Keratinocyte (primary cell): ENCODE measurements around the gene KRT81. TPM values are rescaled to one million over a fixed set of nuclear protein-coding genes. Genes with fewer than 3 reads are reported as not detected.

ENCODE experiments used
- DNase-seq: peaks from one replicate; pipeline ENCODE4 v3.0.0-alpha.2; 2011; ENCODE audit warnings: low read depth, missing footprints, low spot score
- FAIRE-seq: peaks from 2 replicates; lab custom pipeline; 2011; peaks lifted over from hg19 to GRCh38; lab: Jason Lieb, UNC
- H2AFZ ChIP-seq: 2 replicates; pipeline ENCODE4 v1.6.0; 2012; ENCODE audit warnings: low read length, control low read depth, inconsistent platforms; ENCODE audit not compliant: control insufficient read depth
- H3K27ac ChIP-seq: 2 replicates; pipeline ENCODE4 v1.5.1; 2011; ENCODE audit warnings: low read length; ENCODE audit not compliant: control insufficient read depth, insufficient read depth
- H3K27me3 ChIP-seq: 3 replicates; pipeline ENCODE4 v1.6.0; 2011; ENCODE audit warnings: low read length; ENCODE audit not compliant: control insufficient read depth, insufficient read depth; ENCODE audit errors: extremely low read depth
- H3K36me3 ChIP-seq, 2 experiments: 2 replicates in 1 of 2; 3 replicates in 1 of 2; pipeline ENCODE4 v1.5.1; 2011; ENCODE audit warnings: low read length in 2 of 2, mild to moderate bottlenecking in 1 of 2; ENCODE audit not compliant: control insufficient read depth in 2 of 2, insufficient read depth in 2 of 2; ENCODE audit errors: extremely low read depth in 1 of 2
- H3K4me1 ChIP-seq: 3 replicates; pipeline ENCODE4 v1.5.1; 2011; ENCODE audit warnings: low read length; ENCODE audit not compliant: control insufficient read depth, insufficient read depth; ENCODE audit errors: extremely low read depth
- H3K4me2 ChIP-seq: 3 replicates; pipeline ENCODE4 v1.6.0; 2011; ENCODE audit warnings: low read depth, low read length; ENCODE audit not compliant: control insufficient read depth, insufficient read depth; ENCODE audit errors: extremely low read depth
- H3K4me3 ChIP-seq, 3 experiments: fragments of 200-600 bp in 1 of 3; sonication (generic) in 1 of 3; 2 replicates in 2 of 3; 3 replicates in 1 of 3; pipeline ENCODE4 v1.5.1; 2011 to 2016; ENCODE audit warnings: low read length in 3 of 3, mild to moderate bottlenecking in 3 of 3, control low read depth in 2 of 3, inconsistent platforms in 1 of 3, low read depth in 1 of 3, mixed read lengths in 1 of 3, mixed run types in 1 of 3, moderate library complexity in 1 of 3; ENCODE audit not compliant: control insufficient read depth in 2 of 3, insufficient read depth in 2 of 3; ENCODE audit errors: extremely low read depth in 1 of 3
- H3K79me2 ChIP-seq: 2 replicates; pipeline ENCODE4 v1.6.0; 2012; ENCODE audit warnings: low read length; ENCODE audit not compliant: control insufficient read depth, insufficient read depth
- H3K9ac ChIP-seq: 3 replicates; pipeline ENCODE4 v1.6.0; 2011; ENCODE audit warnings: low read length; ENCODE audit not compliant: control insufficient read depth, insufficient read depth; ENCODE audit errors: extremely low read depth
- H3K9me1 ChIP-seq: 3 replicates; pipeline ENCODE4 v1.6.0; 2011; ENCODE audit warnings: low read length; ENCODE audit not compliant: control insufficient read depth, insufficient read depth; ENCODE audit errors: extremely low read depth
- H3K9me3 ChIP-seq: 2 replicates; pipeline ENCODE4 v1.5.1; 2012; ENCODE audit warnings: low read depth, low read length; ENCODE audit not compliant: control insufficient read depth
- H4K20me1 ChIP-seq: 3 replicates; pipeline ENCODE4 v1.6.0; 2011; ENCODE audit warnings: low read length; ENCODE audit not compliant: control insufficient read depth, insufficient read depth; ENCODE audit errors: extremely low read depth
- CTCF ChIP-seq, 3 experiments: IDR thresholded peaks in 1 of 3; conservative IDR thresholded peaks in 1 of 3; optimal IDR thresholded peaks in 1 of 3; 2 replicates in 2 of 3; 3 replicates in 1 of 3; pipeline versions ENCODE3 to v1.5.1; 2011; ENCODE audit warnings: low read length in 3 of 3, mild to moderate bottlenecking in 3 of 3, moderate library complexity in 2 of 3, control low read depth in 1 of 3, inconsistent platforms in 1 of 3; ENCODE audit not compliant: insufficient read depth in 2 of 3; ENCODE audit errors: extremely low read depth in 1 of 3
- EZH2 ChIP-seq: IDR thresholded peaks from one replicate; pipeline ENCODE4 v1.6.1; 2012; ENCODE audit warnings: inconsistent platforms, mild to moderate bottlenecking, low read length, moderate library complexity
- dilution Hi-C: fragments of 300-500 bp; cut with MboI; formaldehyde crosslinking; loops from one replicate; pipeline ENCODE4 v1.7.0; 2020; ENCODE audit warnings: low sequenced_read_pairs; ENCODE audit not compliant: extremely low pct_ligation_motif_present
- polyA plus RNA-seq, 5 experiments: library from polyadenylated mRNA; depleted of rRNA in 3 of 5; stranded (reverse) in 3 of 5; stranded (forward) in 1 of 5; unstranded in 1 of 5; fragments of >200 nt; gene quantifications; 1 replicate in 1 of 5; 2 replicates in 3 of 5; 3 replicates in 1 of 5; pipeline versions ENCODE4 v1.2.1 to v1.2.3, GENCODE V29; 2011 to 2012; ENCODE audit warnings: missing spikeins in 2 of 5, low read depth in 1 of 5, low replicate concordance in 1 of 5

The KRT81 gene
- polyA plus RNA-seq, 1 donor (not counting 4 experiments of a cell fraction or from before 2014, with no cell fraction given), result 0.03 TPM

- Histone ChIP-seq H3K27ac (no peak overlapping the region), H3K27me3 (peaks cover 6% of the 10 kb centered on the region), H2AFZ (no peak overlapping the region), H3K9ac (no peak overlapping the region), H3K36me3 (no peaks in the 10 kb centered on the region), H3K4me2 (no peak overlapping the region), H3K79me2 (no peaks in the 10 kb centered on the region), H3K9me1 (no peaks in the 10 kb centered on the region), H3K4me1 (no peaks in the 10 kb centered on the region), H4K20me1 (no peaks in the 10 kb centered on the region), H3K9me3 (no peaks in the 10 kb centered on the region), H3K4me3 (no peak overlapping the region)
- DNase-seq, result no peak
- no peak for FAIRE-seq
- TF ChIP-seq CTCF (optimal IDR thresholded peaks at IDR 0.05 in 1 of 3, IDR thresholded peaks at IDR 0.05 in 1 of 3, conservative IDR thresholded peaks at IDR 0.05 in 1 of 3; ENCODE audit: extremely low read depth in 1 of 3, insufficient read depth in 2 of 3, low read length in 3 of 3) (no peak), EZH2 (no peak)
- dilution Hi-C loops, result no loop called here
These were observed 4.3 kb upstream of the KRT81 start for GRCh38 chr12:52295663-52296062.

GRCh38 chr12:52294803-52295202, 3.5 kb upstream of the KRT81 start:
- no peaks in the 10 kb centered on the region for H3K9me3 ChIP-seq
- H3K4me3 ChIP-seq, result no peak overlapping the region
- H3K27ac ChIP-seq, result no peak overlapping the region
- no peaks in the 10 kb centered on the region for H3K79me2 ChIP-seq
- H2AFZ ChIP-seq, result no peak overlapping the region
- H3K36me3 ChIP-seq, result no peaks in the 10 kb centered on the region
- no peaks in the 10 kb centered on the region for H4K20me1 ChIP-seq
- no peak overlapping the region for H3K9ac ChIP-seq
- dilution Hi-C loops, result no loop called here
- H3K27me3 ChIP-seq, result peaks cover 6% of the 10 kb centered on the region
- FAIRE-seq (no peak), DNase-seq (no peak)
- H3K9me1 ChIP-seq, result no peaks in the 10 kb centered on the region
- no peak overlapping the region for H3K4me2 ChIP-seq
- H3K4me1 ChIP-seq, result no peaks in the 10 kb centered on the region
- no peak for TF ChIP-seq EZH2
- TF ChIP-seq CTCF (optimal IDR thresholded peaks at IDR 0.05 in 1 of 3, IDR thresholded peaks at IDR 0.05 in 1 of 3, conservative IDR thresholded peaks at IDR 0.05 in 1 of 3; ENCODE audit: extremely low read depth in 1 of 3, insufficient read depth in 2 of 3, low read length in 3 of 3), result no peak
